B cell (primary cell): ENCODE results near the gene ITGB7. TPM values are rescaled to one million over a fixed set of nuclear protein-coding genes. Genes with fewer than 3 reads are reported as not detected.

Source experiments
- ATAC-seq: fragments of 200-7000 bp; cut with Tn5 transposase; one replicate; pipeline ENCODE4 v1.10.0; 2021; ENCODE audit warnings: low read depth, mild to moderate bottlenecking, moderate number of reproducible peaks, moderate library complexity
- CTCF ChIA-PET: fragments of 350-600 bp; sonication (Branson Sonifier 250); formaldehyde crosslinking; loops from one replicate; lab custom pipeline; 2021; ENCODE audit warnings: antibody characterized with exemption, inconsistent platforms; lab: Charles Lee
- POLR2A ChIA-PET: fragments of 350-600 bp; sonication (Branson Sonifier 250); formaldehyde crosslinking; loops from one replicate; lab custom pipeline; 2021; ENCODE audit warnings: antibody characterized with exemption; lab: Charles Lee
- DNase-seq: peaks from one replicate; pipeline ENCODE4 v3.0.0; 2013
- H2AFZ ChIP-seq: 2 replicates; pipeline ENCODE4 v1.6.1; 2012; ENCODE audit warnings: mild to moderate bottlenecking, low read depth, low read length; ENCODE audit not compliant: insufficient read depth, poor library complexity, severe bottlenecking
- H3K27ac ChIP-seq, 2 donors: 1 replicate in 1 of 2; 2 replicates in 1 of 2; pipeline ENCODE4 v1.5.1; 2012 to 2013; ENCODE audit warnings: low read length in 2 of 2, mild to moderate bottlenecking in 2 of 2, moderate library complexity in 1 of 2
- H3K27me3 ChIP-seq, 4 experiments: fragments of 200-600 bp in 1 of 4; sonication (generic) in 1 of 4; replicated peaks in 1 of 4; 1 replicate in 2 of 4; 2 replicates in 2 of 4; pipeline versions ENCODE4 v1.6.1 to v1.7.0; 2013 to 2016; ENCODE audit warnings: low read length in 3 of 4, mild to moderate bottlenecking in 2 of 4, mixed read lengths in 1 of 4, moderate library complexity in 1 of 4; ENCODE audit not compliant: insufficient read depth in 4 of 4, control insufficient read depth in 3 of 4; ENCODE audit errors: control extremely low read depth in 1 of 4
- H3K36me3 ChIP-seq, 2 experiments: replicated peaks in 1 of 2; 1 replicate in 1 of 2; 2 replicates in 1 of 2; pipeline versions ENCODE4 v1.6.1 to v1.7.1; 2013; ENCODE audit warnings: low read length in 1 of 2; ENCODE audit not compliant: insufficient read depth in 2 of 2, control insufficient read depth in 1 of 2; ENCODE audit errors: control extremely low read depth in 1 of 2, extremely low read depth in 1 of 2
- H3K4me1 ChIP-seq, 2 donors: fragments of 200-600 bp in 1 of 2; sonication (generic) in 1 of 2; 1 replicate in 1 of 2; 2 replicates in 1 of 2; pipeline versions ENCODE4 v1.5.1 to v1.6.1; 2013 to 2017; ENCODE audit warnings: low read length in 2 of 2; ENCODE audit not compliant: control insufficient read depth in 2 of 2, insufficient read depth in 2 of 2
- H3K4me2 ChIP-seq: replicated peaks from 2 replicates; pipeline ENCODE3; 2012; ENCODE audit warnings: mild to moderate bottlenecking, low read depth, low read length; ENCODE audit not compliant: poor library complexity, severe bottlenecking
- H3K4me3 ChIP-seq, 5 experiments: fragments of 200-600 bp in 1 of 5; sonication (generic) in 1 of 5; 1 replicate in 3 of 5; 2 replicates in 2 of 5; pipeline versions ENCODE4 v1.5.1 to v1.7.0; 2011 to 2016; ENCODE audit warnings: low read length in 4 of 5, mild to moderate bottlenecking in 4 of 5, low read depth in 2 of 5, control low read depth in 1 of 5, moderate library complexity in 1 of 5; ENCODE audit not compliant: insufficient read depth in 1 of 5; ENCODE audit errors: control extremely low read depth in 1 of 5, extremely low read depth in 1 of 5
- H3K79me2 ChIP-seq: fragments of 200-600 bp; sonication (generic); one replicate; pipeline ENCODE4 v1.6.0; 2016; ENCODE audit warnings: low read length; ENCODE audit not compliant: control insufficient read depth, insufficient read depth
- H3K9ac ChIP-seq: fragments of 200-600 bp; sonication (generic); 2 replicates; pipeline ENCODE4 v1.6.1; 2017; ENCODE audit warnings: mild to moderate bottlenecking, low read length, moderate library complexity
- H3K9me3 ChIP-seq, 3 donors: one replicate each; pipeline versions ENCODE4 v1.6.1 to v1.7.1; 2013; ENCODE audit warnings: low read length in 2 of 3; ENCODE audit not compliant: control insufficient read depth in 2 of 3, insufficient read depth in 1 of 3; ENCODE audit errors: control extremely low read depth in 1 of 3
- H4K20me1 ChIP-seq: 2 replicates; pipeline ENCODE4 v1.6.0; 2012; ENCODE audit warnings: mild to moderate bottlenecking, low read length; ENCODE audit not compliant: insufficient read depth, control insufficient read depth, poor library complexity, severe bottlenecking
- H3K27ac Mint-ChIP-seq: one replicate; pipeline ENCODE4 v1.8.0; 2021; ENCODE audit warnings: mixed read lengths
- H3K27me3 Mint-ChIP-seq: one replicate; pipeline ENCODE4 v1.8.0; 2021; ENCODE audit warnings: mixed read lengths
- H3K4me1 Mint-ChIP-seq: one replicate; pipeline ENCODE4 v1.8.0; 2021; ENCODE audit warnings: mixed read lengths
- H3K4me3 Mint-ChIP-seq: one replicate; pipeline ENCODE4 v1.8.0; 2021; ENCODE audit warnings: mixed read lengths
- H3K9me3 Mint-ChIP-seq: one replicate; pipeline ENCODE4 v1.8.0; 2022; ENCODE audit warnings: mixed read lengths; ENCODE audit not compliant: insufficient read depth
- CTCF ChIP-seq: fragments of 200-600 bp; IDR thresholded peaks from one replicate; pipeline ENCODE4 v1.8.0; 2022; ENCODE audit warnings: antibody characterized with exemption, mild to moderate bottlenecking
- EZH2 ChIP-seq: IDR thresholded peaks from 2 replicates; pipeline ENCODE4 v1.6.1; 2012; ENCODE audit warnings: borderline replicate concordance, low read depth, mild to moderate bottlenecking, moderate library complexity, low read length; ENCODE audit not compliant: insufficient read depth, poor library complexity, severe bottlenecking
- WGBS: methylation state at CpG from one replicate; pipeline ENCODE4 v1.1.5; 2013; ENCODE audit warnings: missing lambda C conversion rate; ENCODE audit not compliant: insufficient coverage; 5-methylcytosine and 5-hydroxymethylcytosine counted together
- intact Hi-C: fragments of 100-400 bp; cut with micrococcal nuclease; formaldehyde crosslinking; loops from one replicate; pipeline ENCODE4 v1.10.0; 2022
- polyA plus RNA-seq: library from polyadenylated mRNA; depleted of rRNA; stranded (reverse); fragments of >200 nt; gene quantifications from 2 replicates; pipeline ENCODE4 v1.2.3, GENCODE V29; 2012
- total RNA-seq, 2 donors: library from RNA; stranded (reverse); fragments of 120-200 nt in 1 of 2; gene quantifications; 1 replicate in 1 of 2; 2 replicates in 1 of 2; pipeline versions ENCODE4 v1.2.3 to v1.2.4, GENCODE V29; 2013 to 2022

The ITGB7 gene
- total and polyA plus RNA-seq, 2 donors (not counting 1 experiment from before 2014, with no cell fraction given), result 199 to 265 TPM

GRCh38 chr12:53170876-53171724 lies 36.0 kb downstream of the ITGB7 start:
- Histone ChIP-seq H3K9me3 (no peaks in the 10 kb centered on the region), H3K36me3 (peaks cover 0 to 3% of the 10 kb centered on the region in 2 experiments), H3K9ac (no peak overlapping the region), H4K20me1 (no peaks in the 10 kb centered on the region), H3K4me3 (no peak overlapping the region), H3K79me2 (peaks cover 12% of the 10 kb centered on the region), H3K4me2 (no peak overlapping the region), H3K27me3 (no peaks in the 10 kb centered on the region), H3K27ac (no peak overlapping the region), H3K4me1 (no peaks in the 10 kb centered on the region), H2AFZ (no peak overlapping the region)
- TF ChIP-seq CTCF, result no peak
- no peak for TF ChIP-seq EZH2
- DNase-seq (no peak), ATAC-seq (no peak)
- ChIA-PET POLR2A (interaction anchor here (0.6 kb wide), 1 partner anchor 48 kb away, joined by 7 read pairs; no protein-coding TSS in a partner anchor), CTCF (interaction anchor here (1.4 to 2.2 kb wide), 3 partner anchors 12 to 27 kb away, joined by 3 to 7 read pairs (median 5); no protein-coding TSS in a partner anchor)
- Mint-ChIP-seq H3K27me3 (no peaks in the 10 kb centered on the region), H3K4me3 (no peak overlapping the region), H3K27ac (no peak overlapping the region), H3K9me3 (no peaks in the 10 kb centered on the region), H3K4me1 (no peaks in the 10 kb centered on the region)
- intact Hi-C loops, result no loop called here
- WGBS, result 92% methylated on average over 4 of the region's 14 CpGs

- DNase-seq, result no peak
- Histone ChIP-seq H4K20me1 (no peaks in the 10 kb centered on the region), H3K9ac (no peak overlapping the region), H3K79me2 (peaks cover 12% of the 10 kb centered on the region), H3K4me1 (no peaks in the 10 kb centered on the region), H3K27me3 (no peaks in the 10 kb centered on the region), H3K4me3 (no peak overlapping the region), H3K4me2 (no peak overlapping the region), H2AFZ (no peak overlapping the region), H3K27ac (no peak overlapping the region), H3K36me3 (peaks cover 0 to 3% of the 10 kb centered on the region in 2 experiments), H3K9me3 (no peaks in the 10 kb centered on the region)
- intact Hi-C loops, result no loop called here
- Mint-ChIP-seq H3K27me3 (no peaks in the 10 kb centered on the region), H3K4me1 (no peaks in the 10 kb centered on the region), H3K9me3 (no peaks in the 10 kb centered on the region), H3K4me3 (no peak overlapping the region), H3K27ac (no peak overlapping the region)
- CTCF ChIA-PET, result interaction anchor here (1.4 to 1.9 kb wide), 2 partner anchors 11 to 20 kb away, joined by 3 to 5 read pairs; no protein-coding TSS in a partner anchor
- POLR2A ChIA-PET, result interaction anchor here (0.5 to 0.7 kb wide), 2 partner anchors 42 to 151 kb away, joined by 3 read pairs; partner anchors contain the start of gene AAAS
- no peak for ATAC-seq
- TF ChIP-seq CTCF, result no peak
- TF ChIP-seq EZH2, result no peak
- 98% methylated on average over 8 of the region's 8 CpGs for WGBS
Observed at GRCh38 chr12:53170215-53170614, 36.8 kb downstream of the ITGB7 start.
